Spinal cord (tissue), 10 donors: ENCODE measurements around the gene SPRR4. TPM values are rescaled to one million over a fixed set of nuclear protein-coding genes. Genes with fewer than 3 reads are reported as not detected.

Experiments used
- DNase-seq, 6 donors: peaks; one replicate each; pipeline versions ENCODE4 v3.0.0 to v3.0.0-alpha.2; 2013 to 2015; ENCODE audit warnings: low spot score in 6 of 6, low read depth in 4 of 6
- H3K27ac ChIP-seq: one replicate; pipeline ENCODE4 v1.5.1; 2013; ENCODE audit warnings: low read depth, low read length, control low read depth
- H3K27me3 ChIP-seq: one replicate; pipeline ENCODE4 v1.6.1; 2013; ENCODE audit warnings: low read length; ENCODE audit not compliant: control insufficient read depth, insufficient read depth
- H3K36me3 ChIP-seq: one replicate; pipeline ENCODE4 v1.6.1; 2013; ENCODE audit warnings: low read length; ENCODE audit not compliant: control insufficient read depth, insufficient read depth
- H3K4me1 ChIP-seq: one replicate; pipeline ENCODE4 v1.6.1; 2013; ENCODE audit warnings: low read length; ENCODE audit not compliant: control insufficient read depth, insufficient read depth
- H3K4me3 ChIP-seq: one replicate; pipeline ENCODE4 v1.5.1; 2013; ENCODE audit warnings: low read depth, low read length, control low read depth
- H3K9me3 ChIP-seq: one replicate; pipeline ENCODE4 v1.6.1; 2013; ENCODE audit warnings: low read length; ENCODE audit not compliant: control insufficient read depth, insufficient read depth
- WGBS: methylation state at CpG from one replicate; pipeline ENCODE4 v1.1.5; 2013; ENCODE audit warnings: missing lambda C conversion rate; ENCODE audit not compliant: insufficient coverage; 5-methylcytosine and 5-hydroxymethylcytosine counted together
- polyA plus RNA-seq, 2 donors: library from polyadenylated mRNA; unstranded; fragments of 120-200 nt; gene quantifications; one replicate each; pipeline ENCODE4 v1.2.1, GENCODE V29; 2013; ENCODE audit not compliant: insufficient read length in 2 of 2
- total RNA-seq, 2 donors: library from RNA; depleted of rRNA in 1 of 2; stranded (reverse); fragments of 120-200 nt in 1 of 2; fragments of >200 nt in 1 of 2; gene quantifications; one replicate each; pipeline versions ENCODE4 v1.2.3 to v1.2.4, GENCODE V29; 2013 to 2014
- donor health status: healthy.

SPRR4 gene
- total and polyA plus RNA-seq, 4 donors: not detected

- WGBS: 100% methylated on average over 2 of the region's 2 CpGs
- no peak for DNase-seq
- Histone ChIP-seq H3K4me1 (no peaks in the 10 kb centered on the region), H3K9me3 (no peaks in the 10 kb centered on the region), H3K27me3 (no peaks in the 10 kb centered on the region), H3K4me3 (no peak overlapping the region), H3K36me3 (no peaks in the 10 kb centered on the region), H3K27ac (no peak overlapping the region)
Measured at GRCh38 chr1:152962876-152963415, 7.5 kb upstream of the SPRR4 start.

DNA sequence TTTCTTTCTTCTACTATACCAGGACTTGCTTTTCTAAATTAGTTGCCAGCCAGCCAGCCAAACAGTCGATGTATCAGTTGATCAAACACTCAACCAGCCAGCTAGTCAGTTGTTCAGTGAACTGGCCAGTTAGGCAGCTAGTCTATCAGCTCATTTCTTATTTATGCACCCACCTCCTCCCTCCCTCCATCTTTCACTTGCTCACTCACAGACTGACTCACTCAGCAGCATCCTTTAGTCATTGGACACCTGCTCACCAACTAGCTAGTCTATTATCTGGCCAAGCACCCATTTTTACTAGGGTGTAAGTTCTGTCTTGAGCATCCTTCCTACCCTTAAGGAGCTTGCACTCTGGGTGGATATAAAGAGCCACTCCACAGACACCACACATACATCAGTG, 5.9 kb upstream of the SPRR4 start:
- Histone ChIP-seq H3K27ac (no peak overlapping the region), H3K4me3 (no peak overlapping the region), H3K4me1 (no peaks in the 10 kb centered on the region), H3K27me3 (no peaks in the 10 kb centered on the region), H3K36me3 (no peaks in the 10 kb centered on the region), H3K9me3 (no peaks in the 10 kb centered on the region)
- WGBS: 100% methylated on average over 1 of the region's 1 CpG
- no peak for DNase-seq

DNA sequence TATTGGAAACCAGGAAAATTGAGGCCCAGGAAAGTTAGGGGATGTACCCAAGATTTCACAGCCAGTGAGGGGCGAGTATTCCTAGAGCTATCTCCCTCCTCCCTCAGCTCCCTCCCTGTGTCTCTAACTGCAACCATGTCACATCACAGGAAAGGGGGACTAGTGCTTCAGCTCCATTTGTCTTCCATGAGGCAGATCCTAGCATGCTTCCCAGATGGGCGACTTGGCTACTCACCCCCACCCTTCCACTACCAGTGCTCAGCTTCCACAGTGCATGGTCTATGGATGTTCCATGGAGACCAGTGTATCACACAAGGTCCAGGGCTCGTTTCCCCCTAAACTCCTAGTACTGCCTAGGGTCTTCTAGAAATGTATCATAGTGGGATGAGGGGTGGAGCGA, 4.6 kb upstream of the SPRR4 start:
- Histone ChIP-seq H3K4me3 (no peak overlapping the region), H3K27me3 (no peaks in the 10 kb centered on the region), H3K9me3 (no peaks in the 10 kb centered on the region), H3K36me3 (no peaks in the 10 kb centered on the region), H3K27ac (no peak overlapping the region), H3K4me1 (no peaks in the 10 kb centered on the region)
- 63% methylated on average over 2 of the region's 4 CpGs for WGBS
- DNase-seq: no peak

- Histone ChIP-seq H3K9me3 (no peaks in the 10 kb centered on the region), H3K27me3 (no peaks in the 10 kb centered on the region), H3K27ac (no peak overlapping the region), H3K4me3 (no peak overlapping the region), H3K4me1 (no peaks in the 10 kb centered on the region), H3K36me3 (no peaks in the 10 kb centered on the region)
- WGBS: 77% methylated on average over 5 of the region's 7 CpGs
- DNase-seq: no peak
Measured at GRCh38 chr1:152967201-152967600, 3.2 kb upstream of the SPRR4 start.

GRCh38 chr1:152968248-152968647, 2.2 kb upstream of the SPRR4 start:
- DNase-seq: no peak
- Histone ChIP-seq H3K4me3 (no peak overlapping the region), H3K4me1 (no peaks in the 10 kb centered on the region), H3K36me3 (no peaks in the 10 kb centered on the region), H3K9me3 (no peaks in the 10 kb centered on the region), H3K27me3 (no peaks in the 10 kb centered on the region), H3K27ac (no peak overlapping the region)
- WGBS: 96% methylated on average over 2 of the region's 2 CpGs

- no peak overlapping the region for H3K27ac ChIP-seq
- H3K4me1 ChIP-seq: no peaks in the 10 kb centered on the region
- H3K36me3 ChIP-seq: no peaks in the 10 kb centered on the region
- no peaks in the 10 kb centered on the region for H3K9me3 ChIP-seq
- DNase-seq: no peak
- 93% methylated on average over 2 of the region's 2 CpGs for WGBS
- H3K27me3 ChIP-seq: no peaks in the 10 kb centered on the region
- H3K4me3 ChIP-seq: no peak overlapping the region
Measured at GRCh38 chr1:152969036-152969435, 1.4 kb upstream of the SPRR4 start.

DNA sequence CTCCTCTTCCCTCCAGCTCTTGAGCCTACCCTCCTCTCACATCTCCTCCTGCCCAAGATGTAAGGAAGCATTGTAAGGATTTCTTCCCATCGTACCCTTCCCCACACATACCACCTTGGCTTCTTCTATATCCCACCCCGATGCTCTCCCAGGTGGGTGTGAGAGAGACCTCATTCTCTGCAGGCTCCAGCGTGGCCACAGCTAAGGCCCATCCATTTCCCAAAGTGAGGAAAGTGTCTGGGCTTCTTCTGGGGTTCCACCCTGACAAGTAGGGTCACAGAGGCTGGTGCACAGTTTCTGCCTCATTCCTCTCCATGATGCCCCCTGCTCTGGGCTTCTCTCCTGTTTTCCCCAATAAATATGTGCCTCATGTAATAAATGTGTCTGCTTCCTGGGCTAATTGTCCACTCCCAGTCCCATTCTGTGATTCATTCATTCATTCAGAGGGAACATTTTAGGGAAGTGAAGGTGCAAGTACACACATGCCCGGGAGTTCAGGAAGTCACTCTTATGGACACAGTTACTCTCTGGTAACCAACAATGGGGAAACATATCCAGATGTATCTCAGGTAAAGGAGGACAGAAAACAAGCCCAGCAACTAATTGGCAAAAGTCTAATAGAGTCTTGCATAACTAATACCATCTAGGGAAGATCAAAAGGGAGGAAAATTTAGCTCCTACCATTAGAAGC, 1.9 kb downstream of the SPRR4 start:
- H3K36me3 ChIP-seq: no peaks in the 10 kb centered on the region
- H3K4me3 ChIP-seq: no peak overlapping the region
- no peaks in the 10 kb centered on the region for H3K27me3 ChIP-seq
- 83% methylated on average over 1 of the region's 4 CpGs for WGBS
- H3K9me3 ChIP-seq: no peaks in the 10 kb centered on the region
- no peak for DNase-seq
- H3K27ac ChIP-seq: no peak overlapping the region
- no peaks in the 10 kb centered on the region for H3K4me1 ChIP-seq

- Histone ChIP-seq H3K9me3 (no peaks in the 10 kb centered on the region), H3K4me1 (no peaks in the 10 kb centered on the region), H3K36me3 (no peaks in the 10 kb centered on the region), H3K27ac (no peak overlapping the region), H3K4me3 (no peak overlapping the region), H3K27me3 (no peaks in the 10 kb centered on the region)
- WGBS: no CpG with 5 or more reads among the region's 1 CpG
- no peak for DNase-seq
Measured at GRCh38 chr1:152976688-152977087, 6.2 kb downstream of the SPRR4 start.

GRCh38 chr1:152977614-152978013, 7.2 kb downstream of the SPRR4 start:
- H3K4me1 ChIP-seq: no peaks in the 10 kb centered on the region
- no peak overlapping the region for H3K27ac ChIP-seq
- DNase-seq: no peak
- no peaks in the 10 kb centered on the region for H3K36me3 ChIP-seq
- no peak overlapping the region for H3K4me3 ChIP-seq
- no peaks in the 10 kb centered on the region for H3K9me3 ChIP-seq
- no peaks in the 10 kb centered on the region for H3K27me3 ChIP-seq

GRCh38 chr1:152980676-152981075, 10.2 kb downstream of the SPRR4 start:
- no peaks in the 10 kb centered on the region for H3K4me1 ChIP-seq
- H3K36me3 ChIP-seq: no peaks in the 10 kb centered on the region
- no peak overlapping the region for H3K4me3 ChIP-seq
- no peak overlapping the region for H3K27ac ChIP-seq
- H3K9me3 ChIP-seq: no peaks in the 10 kb centered on the region
- WGBS: 67% methylated on average over 1 of the region's 1 CpG
- DNase-seq: no peak
- no peaks in the 10 kb centered on the region for H3K27me3 ChIP-seq
